ENCODE measurements around the gene CFAP73.
"Not testable (repeated sequence)": the region's sequence is repeated elsewhere in the genome, so short reads cannot be mapped to it uniquely, and the experiment has no call there.

The CFAP73 gene

GRCh38 chr12:113196582-113196981 is 47.1 kb downstream of the CFAP73 start:
- no peak for DNase-seq

GRCh38 chr12:113196990-113197389 is 47.5 kb downstream of the CFAP73 start:
- peak; percentile 76 to 79 for DNase-seq

- no peak for DNase-seq
Observed at GRCh38 chr12:113197518-113198077, 48.1 kb downstream of the CFAP73 start.

- DNase-seq, result no peak
Observed at GRCh38 chr12:113198296-113198695, 48.8 kb downstream of the CFAP73 start.

GRCh38 chr12:113200021-113200797 is 50.7 kb downstream of the CFAP73 start:
- DNase-seq, result no peak

GRCh38 chr12:113201187-113202177 is 52.0 kb downstream of the CFAP73 start:
- no peak for DNase-seq

GRCh38 chr12:113202300-113203075 is 53.0 kb downstream of the CFAP73 start:
- no peak for DNase-seq

GRCh38 chr12:113203852-113204760 is 54.6 kb downstream of the CFAP73 start:
- DNase-seq, result no peak

- DNase-seq, result no peak
Observed at GRCh38 chr12:113204804-113205203, 55.3 kb downstream of the CFAP73 start.

- DNase-seq, result not testable (repeated sequence)
Observed at GRCh38 chr12:113206802-113207201, 57.3 kb downstream of the CFAP73 start.

GRCh38 chr12:113207613-113208040 is 58.1 kb downstream of the CFAP73 start:
- peak in 1 of 2 experiments; percentile 26 for DNase-seq

- DNase-seq, result peak; percentile 92 to 95
Observed at GRCh38 chr12:113208041-113208934, 58.8 kb downstream of the CFAP73 start.
